Body of pancreas (tissue), 4 donors: ENCODE measurements around the gene NKX1-2. TPM values are rescaled to one million over a fixed set of nuclear protein-coding genes. Genes with fewer than 3 reads are reported as not detected.

Experiments used
- ATAC-seq: fragments of 150-250 bp; one replicate; pipeline ENCODE4 v1.9.1; 2016
- DNase-seq, 4 donors: peaks; one replicate each; pipeline ENCODE4 v3.0.0-alpha.2; 2019
- H3K27ac ChIP-seq, 4 donors: fragments of 200-600 bp; sonication (generic); 1 replicate in 3 of 4; 2 replicates in 1 of 4; pipeline versions ENCODE4 v1.5.1 to v1.6.1; 2016 to 2019; ENCODE audit warnings: mild to moderate bottlenecking in 1 of 4, mixed read lengths in 1 of 4, moderate library complexity in 1 of 4
- H3K27me3 ChIP-seq, 2 donors: fragments of 200-600 bp; sonication (generic); one replicate each; pipeline ENCODE4 v1.6.0; 2016; ENCODE audit warnings: mild to moderate bottlenecking in 1 of 2
- H3K36me3 ChIP-seq, 2 donors: fragments of 200-600 bp; sonication (generic); replicated peaks in 1 of 2; 2 replicates each; pipeline ENCODE4 v1.5.1; 2016; ENCODE audit warnings: low read depth in 2 of 2; ENCODE audit not compliant: insufficient read depth in 1 of 2
- H3K4me1 ChIP-seq: fragments of 200-600 bp; sonication (generic); one replicate; pipeline ENCODE4 v1.6.0; 2016
- H3K4me3 ChIP-seq, 2 donors: fragments of 200-600 bp; sonication (generic); 1 replicate in 1 of 2; 2 replicates in 1 of 2; pipeline ENCODE4 v1.5.1; 2016 to 2019
- H3K9me3 ChIP-seq, 3 donors: fragments of 200-600 bp; sonication (generic); 1 replicate in 2 of 3; 2 replicates in 1 of 3; pipeline ENCODE4 v1.5.1; 2016
- POLR2A ChIP-seq, 3 donors: fragments of 450-650 bp; IDR thresholded peaks; one replicate each; pipeline ENCODE4 v1.6.1; 2016; ENCODE audit warnings: antibody characterized with exemption in 3 of 3, mild to moderate bottlenecking in 2 of 3
- WGBS, 2 donors: methylation state at CpG; one replicate each; pipeline ENCODE4 v1.1.5; 2017; 5-methylcytosine and 5-hydroxymethylcytosine counted together
- intact Hi-C: fragments of 100-400 bp; cut with DNase I; formaldehyde crosslinking; loops from one replicate; pipeline ENCODE4 v1.15.1; 2023
- total RNA-seq, 2 donors: library from RNA; depleted of rRNA; stranded (reverse); fragments of >200 nt; gene quantifications; one replicate each; pipeline ENCODE4 v1.1.0, GENCODE V29; 2016
- TF ChIP-seq, protein P1 (sequence below), 7 experiments: fragments of 450-650 bp in 4 of 7; fragments of 200-600 bp in 3 of 7; sonication (generic) in 3 of 7; IDR thresholded peaks; one replicate each; pipeline ENCODE4 v1.5.1; 2016 to 2019; ENCODE audit warnings: antibody characterized with exemption in 7 of 7

NKX1-2 gene
- total RNA-seq, 2 donors from 2014 or later, result not detected

DNA sequence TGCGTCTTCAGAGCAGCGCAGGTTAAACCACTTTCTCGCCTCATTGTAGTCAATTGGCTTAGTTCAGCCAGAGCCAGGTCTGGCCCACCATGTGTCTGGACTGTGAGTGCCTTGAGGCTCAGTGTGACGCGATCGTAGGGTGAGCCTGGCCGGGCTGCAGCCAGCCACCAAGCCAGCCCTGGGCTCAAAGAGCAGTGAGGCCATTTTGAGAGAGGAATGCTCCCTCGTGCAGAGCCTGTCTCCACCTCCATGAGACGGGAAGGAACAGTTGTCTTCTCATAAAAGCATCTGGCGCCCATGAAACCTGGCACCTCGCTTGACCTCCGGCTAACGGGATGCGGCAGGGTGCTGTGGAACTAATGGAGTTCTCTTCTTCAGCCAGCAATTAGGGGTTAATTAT, 46.3 kb upstream of the NKX1-2 start:
- intact Hi-C loops, result no loop called here
- Histone ChIP-seq H3K27ac (no peak overlapping the region), H3K36me3 (no peaks in the 10 kb centered on the region), H3K4me1 (no peaks in the 10 kb centered on the region), H3K4me3 (no peak overlapping the region), H3K27me3 (no peaks in the 10 kb centered on the region), H3K9me3 (no peaks in the 10 kb centered on the region)
- ATAC-seq (no peak), DNase-seq (no peak)
- 86 to 94% methylated on average over 7 to 14 of the region's 14 CpGs for WGBS, 2 donors
- TF ChIP-seq, protein P1, sequence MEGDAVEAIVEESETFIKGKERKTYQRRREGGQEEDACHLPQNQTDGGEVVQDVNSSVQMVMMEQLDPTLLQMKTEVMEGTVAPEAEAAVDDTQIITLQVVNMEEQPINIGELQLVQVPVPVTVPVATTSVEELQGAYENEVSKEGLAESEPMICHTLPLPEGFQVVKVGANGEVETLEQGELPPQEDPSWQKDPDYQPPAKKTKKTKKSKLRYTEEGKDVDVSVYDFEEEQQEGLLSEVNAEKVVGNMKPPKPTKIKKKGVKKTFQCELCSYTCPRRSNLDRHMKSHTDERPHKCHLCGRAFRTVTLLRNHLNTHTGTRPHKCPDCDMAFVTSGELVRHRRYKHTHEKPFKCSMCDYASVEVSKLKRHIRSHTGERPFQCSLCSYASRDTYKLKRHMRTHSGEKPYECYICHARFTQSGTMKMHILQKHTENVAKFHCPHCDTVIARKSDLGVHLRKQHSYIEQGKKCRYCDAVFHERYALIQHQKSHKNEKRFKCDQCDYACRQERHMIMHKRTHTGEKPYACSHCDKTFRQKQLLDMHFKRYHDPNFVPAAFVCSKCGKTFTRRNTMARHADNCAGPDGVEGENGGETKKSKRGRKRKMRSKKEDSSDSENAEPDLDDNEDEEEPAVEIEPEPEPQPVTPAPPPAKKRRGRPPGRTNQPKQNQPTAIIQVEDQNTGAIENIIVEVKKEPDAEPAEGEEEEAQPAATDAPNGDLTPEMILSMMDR (IDR thresholded peaks at IDR 0.05), result no peak
- TF ChIP-seq POLR2A (IDR thresholded peaks at IDR 0.05), result no peak

DNA sequence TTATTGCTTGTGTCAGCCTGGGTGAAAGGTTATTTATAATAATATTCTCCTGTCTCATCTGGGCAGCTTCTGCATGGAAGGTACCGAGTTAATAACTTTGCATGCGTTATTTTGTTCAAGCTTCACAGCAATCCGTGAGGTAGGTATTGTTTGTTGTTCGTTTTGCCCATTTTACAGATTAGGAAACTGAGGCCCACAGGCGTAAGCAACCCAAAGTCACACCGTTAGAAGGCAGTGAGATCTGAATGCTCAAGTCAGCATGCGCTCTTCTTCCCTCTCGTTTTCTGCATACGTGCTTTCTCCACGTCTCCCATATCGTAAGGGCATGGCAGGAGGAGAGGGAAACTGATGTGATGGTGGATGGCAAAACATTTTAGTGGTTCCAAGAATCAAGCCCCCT, 45.9 kb upstream of the NKX1-2 start:
- DNase-seq (no peak), ATAC-seq (no peak)
- WGBS, 2 donors, result 94 to 95% methylated on average over 11 of the region's 11 CpGs
- no peaks in the 10 kb centered on the region for H3K27me3 ChIP-seq
- intact Hi-C loops, result no loop called here
- H3K36me3 ChIP-seq, result no peaks in the 10 kb centered on the region
- no peaks in the 10 kb centered on the region for H3K4me1 ChIP-seq
- H3K4me3 ChIP-seq, result no peak overlapping the region
- H3K27ac ChIP-seq, result no peak overlapping the region
- H3K9me3 ChIP-seq, result no peaks in the 10 kb centered on the region
- TF ChIP-seq, protein P1 (IDR thresholded peaks at IDR 0.05), result no peak
- no peak for TF ChIP-seq POLR2A (IDR thresholded peaks at IDR 0.05)

DNA sequence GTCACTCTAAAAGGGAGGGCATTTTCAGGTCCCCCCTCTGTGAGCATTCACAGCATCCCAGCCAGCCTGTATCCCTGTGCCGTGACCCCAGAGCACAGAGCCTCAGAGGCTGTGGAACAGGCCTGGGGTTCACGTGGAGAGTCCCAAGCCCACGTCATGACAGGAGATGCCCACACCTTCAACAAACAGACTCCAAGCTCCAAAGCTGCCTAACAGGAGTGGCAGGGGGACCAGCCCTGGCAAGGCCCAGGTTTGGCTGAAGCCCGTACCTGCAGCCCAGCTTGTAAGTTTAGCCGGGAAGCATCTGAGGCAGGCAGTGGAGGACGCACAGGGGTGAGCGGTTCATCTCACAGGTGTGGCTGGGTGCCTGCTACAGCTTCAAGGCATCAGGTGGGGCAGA, 45.3 kb upstream of the NKX1-2 start:
- WGBS, 2 donors, result 92 to 94% methylated on average over 4 to 7 of the region's 7 CpGs
- intact Hi-C loops, result no loop called here
- H3K4me1 ChIP-seq, result no peaks in the 10 kb centered on the region
- H3K27me3 ChIP-seq, result no peaks in the 10 kb centered on the region
- no peak for TF ChIP-seq POLR2A (IDR thresholded peaks at IDR 0.05)
- TF ChIP-seq, protein P1 (IDR thresholded peaks at IDR 0.05), result no peak
- DNase-seq (no peak), ATAC-seq (no peak)
- H3K4me3 ChIP-seq, result no peak overlapping the region
- H3K36me3 ChIP-seq, result no peaks in the 10 kb centered on the region
- H3K9me3 ChIP-seq, result no peaks in the 10 kb centered on the region
- H3K27ac ChIP-seq, result no peak overlapping the region

DNA sequence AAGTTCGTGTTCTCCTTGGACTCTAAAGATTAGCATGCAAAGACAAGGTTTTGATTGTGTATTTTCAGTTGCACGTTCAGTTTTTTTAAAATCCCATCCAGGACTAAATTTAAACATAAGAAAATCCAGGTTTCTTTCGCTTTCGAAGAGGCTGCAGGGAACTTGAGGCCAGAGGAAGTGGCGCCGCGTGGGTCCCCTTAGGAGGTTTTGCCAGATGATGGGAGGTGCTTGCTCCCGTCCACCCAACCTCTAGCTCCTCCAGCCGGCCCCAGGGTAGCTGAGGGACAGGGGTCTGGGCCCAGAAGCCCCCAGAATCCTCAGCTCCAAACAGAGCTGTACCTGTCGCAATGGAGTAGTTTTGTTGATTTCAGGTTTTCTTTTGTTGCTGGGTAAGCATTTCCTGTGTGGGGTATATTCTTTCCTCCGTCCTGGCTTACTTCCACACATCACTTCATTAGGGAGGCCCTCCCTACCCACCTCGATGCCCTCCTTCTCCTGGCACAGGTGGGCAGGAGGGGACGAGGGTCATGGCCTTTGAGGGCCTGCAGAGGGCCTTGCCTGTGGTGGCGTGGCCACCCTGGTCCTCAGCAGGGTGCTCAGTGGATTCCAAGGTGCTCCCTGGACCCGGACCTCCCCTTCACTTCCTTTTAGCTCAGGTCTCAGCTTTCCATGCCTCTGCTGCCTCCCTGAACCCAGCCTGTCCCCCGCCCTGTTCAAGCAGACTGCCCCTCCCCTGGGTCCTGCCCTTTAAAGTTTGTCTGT, 44.4 kb upstream of the NKX1-2 start:
- Histone ChIP-seq H3K27me3 (no peaks in the 10 kb centered on the region), H3K27ac (no peak overlapping the region), H3K36me3 (no peaks in the 10 kb centered on the region), H3K4me1 (no peaks in the 10 kb centered on the region), H3K9me3 (no peaks in the 10 kb centered on the region), H3K4me3 (no peak overlapping the region)
- WGBS, 2 donors, result 70 to 75% methylated on average over 13 to 16 of the region's 16 CpGs
- intact Hi-C loops, result no loop called here
- ATAC-seq (no peak), DNase-seq (no peak)
- TF ChIP-seq POLR2A (IDR thresholded peaks at IDR 0.05), result no peak
- TF ChIP-seq, protein P1 (IDR thresholded peaks at IDR 0.05), result no peak
